Measurements from ENCODE around the gene GPATCH2L.

The GPATCH2L gene

DNA sequence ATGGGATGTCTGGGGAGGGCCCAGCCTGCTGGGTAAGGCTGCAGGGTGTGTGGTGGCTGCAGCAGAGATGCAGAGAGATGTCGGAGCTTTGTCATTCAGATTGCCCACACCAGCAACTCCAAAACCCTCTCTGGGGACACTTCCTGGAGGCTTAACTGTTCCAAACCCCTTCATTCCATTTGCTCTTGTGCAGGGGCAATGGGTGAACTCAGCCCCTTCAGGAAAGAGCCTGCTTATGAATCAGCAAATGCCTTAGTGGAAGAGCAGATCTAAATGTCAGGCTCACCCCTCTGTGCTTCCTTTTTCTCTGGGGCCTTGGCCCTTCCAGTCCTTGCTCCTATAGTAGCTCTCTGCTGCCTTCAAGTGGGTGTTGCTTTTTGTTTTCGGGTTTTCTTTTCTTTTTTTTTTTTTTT, 36.7 kb upstream of the GPATCH2L start:
- TF ChIP-seq, protein P1, sequence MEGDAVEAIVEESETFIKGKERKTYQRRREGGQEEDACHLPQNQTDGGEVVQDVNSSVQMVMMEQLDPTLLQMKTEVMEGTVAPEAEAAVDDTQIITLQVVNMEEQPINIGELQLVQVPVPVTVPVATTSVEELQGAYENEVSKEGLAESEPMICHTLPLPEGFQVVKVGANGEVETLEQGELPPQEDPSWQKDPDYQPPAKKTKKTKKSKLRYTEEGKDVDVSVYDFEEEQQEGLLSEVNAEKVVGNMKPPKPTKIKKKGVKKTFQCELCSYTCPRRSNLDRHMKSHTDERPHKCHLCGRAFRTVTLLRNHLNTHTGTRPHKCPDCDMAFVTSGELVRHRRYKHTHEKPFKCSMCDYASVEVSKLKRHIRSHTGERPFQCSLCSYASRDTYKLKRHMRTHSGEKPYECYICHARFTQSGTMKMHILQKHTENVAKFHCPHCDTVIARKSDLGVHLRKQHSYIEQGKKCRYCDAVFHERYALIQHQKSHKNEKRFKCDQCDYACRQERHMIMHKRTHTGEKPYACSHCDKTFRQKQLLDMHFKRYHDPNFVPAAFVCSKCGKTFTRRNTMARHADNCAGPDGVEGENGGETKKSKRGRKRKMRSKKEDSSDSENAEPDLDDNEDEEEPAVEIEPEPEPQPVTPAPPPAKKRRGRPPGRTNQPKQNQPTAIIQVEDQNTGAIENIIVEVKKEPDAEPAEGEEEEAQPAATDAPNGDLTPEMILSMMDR (conservative IDR thresholded peaks at IDR 0.05; ENCODE audit: low read depth, low read length): no peak
- DNase-seq (ENCODE audit: low read depth): no peak
- H3K4me3 ChIP-seq (ENCODE audit: low read length): no peak overlapping the region

DNA sequence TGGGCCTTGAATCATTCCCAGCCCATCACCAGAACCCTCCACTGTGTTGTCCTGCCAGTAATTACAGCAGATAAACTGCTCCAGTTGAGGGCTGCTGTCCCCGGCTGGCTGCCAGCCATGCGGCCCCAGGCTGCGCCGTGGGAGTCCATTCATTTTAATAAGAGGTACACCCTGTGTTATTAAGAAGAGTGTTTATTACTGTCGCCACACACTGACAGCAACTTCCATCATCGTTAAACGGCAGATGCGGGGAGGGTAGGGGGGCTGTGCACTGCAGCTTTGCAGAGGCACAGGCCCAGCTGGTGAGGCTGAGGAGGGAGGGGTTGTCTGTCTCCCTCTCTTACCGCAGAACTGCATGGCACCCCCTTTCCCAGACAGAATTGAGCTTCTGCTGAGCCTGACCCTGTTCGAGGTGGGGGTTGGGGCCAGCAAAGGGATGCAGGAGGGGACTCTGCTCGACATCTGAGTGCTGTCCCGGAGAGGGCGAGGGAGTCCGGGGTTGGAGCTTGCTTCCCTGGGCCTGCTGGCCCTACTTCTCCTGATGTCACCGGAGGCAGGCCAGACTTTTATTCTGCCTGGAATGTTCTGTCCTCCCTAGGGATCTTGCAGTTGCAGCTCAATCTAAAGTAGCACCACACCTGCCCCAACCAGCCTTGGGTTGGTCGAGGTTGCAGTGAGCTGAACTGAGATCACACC, 33.8 kb upstream of the GPATCH2L start:
- no peak overlapping the region for H3K4me3 ChIP-seq (ENCODE audit: low read length)
- no peak for DNase-seq (ENCODE audit: low read depth)
- TF ChIP-seq, protein P1 (conservative IDR thresholded peaks at IDR 0.05; ENCODE audit: low read depth, low read length): no peak

DNA sequence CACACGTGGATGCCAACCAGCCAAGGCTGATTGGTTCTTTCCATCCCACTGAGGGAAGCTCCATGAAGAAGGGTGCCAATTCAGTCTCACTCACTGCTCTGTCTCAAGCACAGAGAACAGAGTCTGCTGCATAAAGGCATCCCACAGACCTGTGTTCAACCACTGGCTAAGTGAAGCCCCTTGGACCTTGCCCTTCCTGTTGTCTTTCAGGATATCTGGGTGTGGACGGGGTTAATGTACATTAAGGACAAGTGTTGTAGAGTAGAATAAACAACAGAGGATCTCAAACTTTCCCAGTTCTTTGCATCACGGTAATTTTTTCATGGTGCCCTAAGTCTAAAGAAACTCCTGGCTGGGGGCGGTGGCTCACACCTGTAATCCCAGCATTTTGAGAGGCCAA, 33.1 kb upstream of the GPATCH2L start:
- TF ChIP-seq, protein P1 (conservative IDR thresholded peaks at IDR 0.05; ENCODE audit: low read depth, low read length): no peak
- DNase-seq (ENCODE audit: low read depth): no peak
- no peak overlapping the region for H3K4me3 ChIP-seq (ENCODE audit: low read length)

DNA sequence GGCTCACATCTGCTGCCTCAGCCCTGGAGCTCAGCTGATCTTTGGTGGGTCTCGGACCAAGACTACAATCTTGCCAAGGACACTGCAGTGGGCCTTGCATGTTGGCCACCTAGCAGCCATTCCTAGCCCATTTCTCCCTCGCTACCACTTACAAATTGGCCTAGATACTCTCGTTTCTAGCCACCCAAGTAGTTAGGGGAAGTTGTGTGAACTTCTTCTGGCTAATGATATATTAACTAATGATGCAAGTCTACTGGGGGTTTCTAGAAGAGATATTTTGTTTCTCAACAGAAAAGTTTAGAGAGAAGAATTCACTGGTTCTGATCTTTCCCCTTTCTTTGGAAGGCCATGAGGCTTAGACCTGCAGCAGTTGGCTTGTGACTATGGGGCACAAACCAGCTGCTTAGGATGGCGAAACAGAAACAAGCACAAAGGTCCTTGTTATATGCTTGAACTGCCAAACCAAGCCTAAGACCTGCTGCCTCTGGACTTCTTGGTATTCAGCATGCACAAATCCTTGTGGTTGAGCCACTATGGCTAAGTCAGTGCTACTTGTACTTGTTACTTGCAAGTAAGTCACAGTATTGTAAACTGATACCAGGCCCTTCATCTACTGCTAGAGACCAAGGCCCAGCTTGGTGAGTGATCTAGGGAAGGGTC, 30.5 kb upstream of the GPATCH2L start:
- no peak for DNase-seq (ENCODE audit: low read depth)
- no peak overlapping the region for H3K4me3 ChIP-seq (ENCODE audit: low read length)
- TF ChIP-seq, protein P1 (conservative IDR thresholded peaks at IDR 0.05; ENCODE audit: low read depth, low read length): no peak

DNA sequence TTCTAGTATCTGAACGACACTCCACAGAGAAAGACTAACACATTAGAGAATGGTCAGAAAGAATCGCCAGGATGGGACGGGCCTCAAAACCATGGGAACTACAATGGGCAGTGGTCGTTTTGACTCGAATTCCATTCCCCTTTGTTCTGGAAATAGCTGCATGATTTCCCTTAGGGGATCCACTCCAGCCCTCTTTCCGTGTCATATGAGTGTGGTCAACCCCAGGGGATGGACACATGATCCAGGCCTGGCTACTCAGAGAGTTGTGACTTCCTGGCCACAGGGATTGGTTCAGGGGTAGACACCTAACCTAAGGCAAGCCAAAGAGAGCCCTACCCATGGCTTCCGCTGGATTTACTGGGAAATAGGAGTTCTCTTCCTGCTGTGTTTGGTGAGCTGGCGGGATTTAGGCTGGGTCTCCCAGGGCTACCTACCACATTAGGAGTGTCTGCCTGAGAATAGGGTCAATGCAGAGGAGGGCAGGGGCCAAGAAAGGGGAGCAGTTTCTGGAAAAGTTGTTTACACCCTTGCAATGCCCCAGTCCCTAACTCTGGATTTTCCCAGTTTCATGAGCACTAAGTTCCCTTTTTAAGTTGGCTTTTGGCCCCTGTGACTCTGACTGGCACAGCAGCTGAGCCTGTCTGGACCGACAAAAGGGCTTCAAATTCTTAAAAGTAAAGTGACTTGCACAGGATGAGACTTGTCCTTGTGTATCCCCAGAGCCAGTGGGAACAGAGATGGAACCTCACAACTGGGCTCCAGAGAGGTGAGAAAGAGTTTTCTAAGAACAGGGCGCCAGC, 28.1 kb upstream of the GPATCH2L start:
- TF ChIP-seq, protein P1 (conservative IDR thresholded peaks at IDR 0.05; ENCODE audit: low read depth, low read length): no peak
- no peak for DNase-seq (ENCODE audit: low read depth)
- H3K4me3 ChIP-seq (ENCODE audit: low read length): no peak overlapping the region

DNA sequence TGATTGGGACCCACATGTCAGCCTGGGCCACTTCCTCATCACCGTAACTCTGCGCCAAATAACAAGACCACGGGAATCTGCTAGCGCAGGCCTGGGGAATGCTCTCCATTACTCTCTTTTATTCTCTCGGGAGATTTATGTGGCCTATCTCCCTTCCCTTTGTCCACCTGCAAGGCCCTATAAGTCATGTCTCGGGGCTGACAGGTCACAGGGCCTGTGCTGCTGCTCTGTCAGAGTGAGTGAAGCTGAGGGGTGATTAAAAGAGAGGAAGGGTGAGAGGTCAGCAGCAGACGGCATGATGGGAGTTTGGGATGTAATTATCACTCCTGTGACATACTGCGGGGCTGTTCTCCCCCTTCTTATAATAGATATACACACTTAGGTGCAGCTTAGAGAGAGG, 26.2 kb upstream of the GPATCH2L start:
- TF ChIP-seq, protein P1 (conservative IDR thresholded peaks at IDR 0.05; ENCODE audit: low read depth, low read length): no peak
- no peak for DNase-seq (ENCODE audit: low read depth)
- H3K4me3 ChIP-seq (ENCODE audit: low read length): no peak overlapping the region

Data from retinal pigment epithelial cell (primary cell).